ENCODE measurements around the gene ZNF415.
"Not testable (repeated sequence)": the region's sequence is repeated elsewhere in the genome, so short reads cannot be mapped to it uniquely, and the experiment has no call there.

ZNF415 gene

GRCh38 chr19:53102756-53103233 lies 29.9 kb downstream of the ZNF415 start:
- TF ChIP-seq CTCF (IDR thresholded peaks at IDR 0.05; ENCODE audit: low read depth, low read length), result no peak
- DNase-seq (ENCODE audit: extremely low read depth, low read depth), result no peak

- TF ChIP-seq CTCF (IDR thresholded peaks at IDR 0.05; ENCODE audit: low read depth, low read length), result no peak
- DNase-seq (ENCODE audit: extremely low read depth, low read depth), result no peak
These were observed 30.4 kb downstream of the ZNF415 start for GRCh38 chr19:53102206-53102755.

GRCh38 chr19:53101518-53101917 lies 31.2 kb downstream of the ZNF415 start:
- TF ChIP-seq CTCF (IDR thresholded peaks at IDR 0.05; ENCODE audit: low read depth, low read length), result no peak
- no peak for DNase-seq (ENCODE audit: extremely low read depth, low read depth)

- DNase-seq (ENCODE audit: extremely low read depth, low read depth), result not testable (repeated sequence)
These were observed 34.1 kb downstream of the ZNF415 start for GRCh38 chr19:53098570-53098969.

GRCh38 chr19:53096982-53097690 lies 35.6 kb downstream of the ZNF415 start:
- DNase-seq (ENCODE audit: extremely low read depth, low read depth), result not testable (repeated sequence)

- not testable (repeated sequence) for DNase-seq (ENCODE audit: extremely low read depth, low read depth)
These were observed 36.1 kb downstream of the ZNF415 start for GRCh38 chr19:53096579-53096978.

GRCh38 chr19:53094754-53095575 lies 37.7 kb downstream of the ZNF415 start:
- DNase-seq (ENCODE audit: extremely low read depth, low read depth), result no peak

GRCh38 chr19:53092723-53093122 lies 40.0 kb downstream of the ZNF415 start:
- DNase-seq (ENCODE audit: extremely low read depth, low read depth), result no peak
- no peak for TF ChIP-seq CTCF (IDR thresholded peaks at IDR 0.05; ENCODE audit: low read depth, low read length)

More at GRCh38 chr19:53094754-53095575, 37.7 kb downstream of the ZNF415 start:
- TF ChIP-seq CTCF (IDR thresholded peaks at IDR 0.05; ENCODE audit: low read depth, low read length), result no peak

All from AG09319 (cell line).